Measurements from ENCODE around the gene MBOAT1.

GRCh38 chr6:20119485-20119884 is 92.8 kb downstream of the MBOAT1 start:
- TF ChIP-seq POLR2A (IDR thresholded peaks at IDR 0.05) (no peak), CTCF (IDR thresholded peaks at IDR 0.05) (no peak)

Measured in Peyer's patch (tissue), 4 donors.